Activated CD4-positive, alpha-beta memory T cell treated with anti-CD3 and anti-CD28 coated beads, Interleukin-2, amount 10 ng/mL, durations not matched to agents 7 days and 5 days (primary cell): ENCODE data around the gene AGMO. TPM values are rescaled to one million over a fixed set of nuclear protein-coding genes. Genes with fewer than 3 reads are reported as not detected.

Experiments
- CTCF ChIA-PET: fragments of 350-600 bp; sonication (Branson Sonifier 250); formaldehyde crosslinking; loops from one replicate; lab custom pipeline; 2021; ENCODE audit warnings: antibody characterized with exemption, inconsistent platforms; lab: Charles Lee
- POLR2A ChIA-PET: fragments of 350-600 bp; sonication (Branson Sonifier 250); formaldehyde crosslinking; loops from one replicate; lab custom pipeline; 2021; ENCODE audit warnings: antibody characterized with exemption; lab: Charles Lee
- DNase-seq: peaks from one replicate; pipeline ENCODE4 v3.0.0-alpha.2; 2020
- H3K27ac Mint-ChIP-seq: one replicate; pipeline ENCODE4 v1.8.0; 2021; ENCODE audit warnings: mild to moderate bottlenecking, mixed read lengths
- H3K27me3 Mint-ChIP-seq: one replicate; pipeline ENCODE4 v1.8.0; 2021; ENCODE audit warnings: mixed read lengths
- H3K36me3 Mint-ChIP-seq: one replicate; pipeline ENCODE4 v1.8.0; 2021; ENCODE audit warnings: low read depth, mixed read lengths
- H3K4me1 Mint-ChIP-seq: one replicate; pipeline ENCODE4 v1.8.0; 2021; ENCODE audit warnings: mixed read lengths
- H3K4me3 Mint-ChIP-seq: one replicate; pipeline ENCODE4 v1.8.0; 2021; ENCODE audit warnings: mild to moderate bottlenecking, mixed read lengths
- H3K9me3 Mint-ChIP-seq: one replicate; pipeline ENCODE4 v1.8.0; 2021; ENCODE audit warnings: mixed read lengths
- total RNA-seq, 2 experiments: library from RNA; stranded (reverse); gene quantifications; one replicate each; pipeline ENCODE4 v1.2.3, GENCODE V29; 2021

AGMO gene
- total RNA-seq, 2 experiments from 2014 or later, result not detected

GRCh38 chr7:15378494-15379145, 183.2 kb downstream of the AGMO start:
- Mint-ChIP-seq H3K36me3 (no peaks in the 10 kb centered on the region), H3K4me1 (no peaks in the 10 kb centered on the region), H3K27me3 (no peaks in the 10 kb centered on the region), H3K4me3 (no peak overlapping the region), H3K27ac (no peak overlapping the region), H3K9me3 (peaks cover 4% of the 10 kb centered on the region)
- ChIA-PET CTCF (no interaction called here), POLR2A (no interaction called here)
- no peak for DNase-seq

- H3K4me3 Mint-ChIP-seq, result no peak overlapping the region
- H3K36me3 Mint-ChIP-seq, result no peaks in the 10 kb centered on the region
- ChIA-PET CTCF (no interaction called here), POLR2A (no interaction called here)
- no peak overlapping the region for H3K27ac Mint-ChIP-seq
- no peaks in the 10 kb centered on the region for H3K27me3 Mint-ChIP-seq
- H3K4me1 Mint-ChIP-seq, result no peaks in the 10 kb centered on the region
- H3K9me3 Mint-ChIP-seq, result peaks cover 4% of the 10 kb centered on the region
- DNase-seq, result no peak
Measured at GRCh38 chr7:15376600-15376999, 185.2 kb downstream of the AGMO start.

- no peak overlapping the region for H3K27ac Mint-ChIP-seq
- ChIA-PET CTCF (no interaction called here), POLR2A (no interaction called here)
- no peak for DNase-seq
- H3K4me1 Mint-ChIP-seq, result no peaks in the 10 kb centered on the region
- H3K9me3 Mint-ChIP-seq, result peaks cover 8% of the 10 kb centered on the region
- no peak overlapping the region for H3K4me3 Mint-ChIP-seq
- H3K27me3 Mint-ChIP-seq, result no peaks in the 10 kb centered on the region
- H3K36me3 Mint-ChIP-seq, result no peaks in the 10 kb centered on the region
Measured at GRCh38 chr7:15370441-15370840, 191.4 kb downstream of the AGMO start.

GRCh38 chr7:15368653-15369052, 193.2 kb downstream of the AGMO start:
- ChIA-PET CTCF (no interaction called here), POLR2A (no interaction called here)
- H3K4me3 Mint-ChIP-seq, result no peak overlapping the region
- H3K27ac Mint-ChIP-seq, result no peak overlapping the region
- no peak for DNase-seq
- no peaks in the 10 kb centered on the region for H3K36me3 Mint-ChIP-seq
- no peaks in the 10 kb centered on the region for H3K4me1 Mint-ChIP-seq
- no peaks in the 10 kb centered on the region for H3K27me3 Mint-ChIP-seq
- peaks cover 8% of the 10 kb centered on the region for H3K9me3 Mint-ChIP-seq

- no peaks in the 10 kb centered on the region for H3K36me3 Mint-ChIP-seq
- no peak for DNase-seq
- ChIA-PET POLR2A (no interaction called here), CTCF (no interaction called here)
- no peak overlapping the region for H3K4me3 Mint-ChIP-seq
- peaks cover 8% of the 10 kb centered on the region for H3K9me3 Mint-ChIP-seq
- no peak overlapping the region for H3K27ac Mint-ChIP-seq
- no peaks in the 10 kb centered on the region for H3K27me3 Mint-ChIP-seq
- no peaks in the 10 kb centered on the region for H3K4me1 Mint-ChIP-seq
Measured at GRCh38 chr7:15367897-15368296, 193.9 kb downstream of the AGMO start.

- CTCF ChIA-PET, result no interaction called here
- no peak overlapping the region for H3K4me3 Mint-ChIP-seq
- no peak overlapping the region for H3K27ac Mint-ChIP-seq
- peaks cover 1% of the 10 kb centered on the region for H3K9me3 Mint-ChIP-seq
- POLR2A ChIA-PET, result no interaction called here
- DNase-seq, result no peak
- H3K36me3 Mint-ChIP-seq, result no peaks in the 10 kb centered on the region
- no peaks in the 10 kb centered on the region for H3K27me3 Mint-ChIP-seq
- no peaks in the 10 kb centered on the region for H3K4me1 Mint-ChIP-seq
Measured at GRCh38 chr7:15358112-15358511, 203.7 kb downstream of the AGMO start.

- ChIA-PET POLR2A (no interaction called here), CTCF (no interaction called here)
- Mint-ChIP-seq H3K27ac (no peak overlapping the region), H3K4me3 (no peak overlapping the region), H3K4me1 (no peaks in the 10 kb centered on the region), H3K9me3 (no peaks in the 10 kb centered on the region), H3K36me3 (no peaks in the 10 kb centered on the region), H3K27me3 (no peaks in the 10 kb centered on the region)
- DNase-seq, result no peak
Measured at GRCh38 chr7:15352421-15353206, 209.2 kb downstream of the AGMO start.

- Mint-ChIP-seq H3K36me3 (no peaks in the 10 kb centered on the region), H3K4me1 (no peaks in the 10 kb centered on the region), H3K4me3 (no peak overlapping the region), H3K27me3 (no peaks in the 10 kb centered on the region), H3K9me3 (no peaks in the 10 kb centered on the region), H3K27ac (no peak overlapping the region)
- CTCF ChIA-PET, result no interaction called here
- no peak for DNase-seq
- POLR2A ChIA-PET, result no interaction called here
Measured at GRCh38 chr7:15345216-15345615, 216.6 kb downstream of the AGMO start.

GRCh38 chr7:15341817-15342216, 220.0 kb downstream of the AGMO start:
- Mint-ChIP-seq H3K9me3 (peaks cover 4% of the 10 kb centered on the region), H3K4me3 (no peak overlapping the region), H3K4me1 (no peaks in the 10 kb centered on the region), H3K36me3 (no peaks in the 10 kb centered on the region), H3K27me3 (no peaks in the 10 kb centered on the region), H3K27ac (no peak overlapping the region)
- ChIA-PET POLR2A (no interaction called here), CTCF (no interaction called here)
- DNase-seq, result no peak

GRCh38 chr7:15336146-15336545, 225.7 kb downstream of the AGMO start:
- peaks cover 4% of the 10 kb centered on the region for H3K9me3 Mint-ChIP-seq
- POLR2A ChIA-PET, result no interaction called here
- no peaks in the 10 kb centered on the region for H3K36me3 Mint-ChIP-seq
- CTCF ChIA-PET, result no interaction called here
- no peak overlapping the region for H3K4me3 Mint-ChIP-seq
- H3K4me1 Mint-ChIP-seq, result no peaks in the 10 kb centered on the region
- H3K27me3 Mint-ChIP-seq, result no peaks in the 10 kb centered on the region
- no peak for DNase-seq
- H3K27ac Mint-ChIP-seq, result no peak overlapping the region

- H3K27ac Mint-ChIP-seq, result no peak overlapping the region
- no peaks in the 10 kb centered on the region for H3K27me3 Mint-ChIP-seq
- H3K4me1 Mint-ChIP-seq, result no peaks in the 10 kb centered on the region
- DNase-seq, result no peak
- ChIA-PET CTCF (no interaction called here), POLR2A (no interaction called here)
- H3K4me3 Mint-ChIP-seq, result no peak overlapping the region
- peaks cover 4% of the 10 kb centered on the region for H3K9me3 Mint-ChIP-seq
- no peaks in the 10 kb centered on the region for H3K36me3 Mint-ChIP-seq
Measured at GRCh38 chr7:15335390-15335789, 226.4 kb downstream of the AGMO start.

GRCh38 chr7:15334536-15335263, 227.1 kb downstream of the AGMO start:
- no peak for DNase-seq
- Mint-ChIP-seq H3K27me3 (no peaks in the 10 kb centered on the region), H3K4me3 (no peak overlapping the region), H3K27ac (no peak overlapping the region), H3K36me3 (no peaks in the 10 kb centered on the region), H3K9me3 (peaks cover 4% of the 10 kb centered on the region), H3K4me1 (no peaks in the 10 kb centered on the region)
- POLR2A ChIA-PET, result no interaction called here
- CTCF ChIA-PET, result no interaction called here

- no peaks in the 10 kb centered on the region for H3K4me1 Mint-ChIP-seq
- H3K36me3 Mint-ChIP-seq, result no peaks in the 10 kb centered on the region
- no peaks in the 10 kb centered on the region for H3K9me3 Mint-ChIP-seq
- no peak overlapping the region for H3K4me3 Mint-ChIP-seq
- ChIA-PET POLR2A (no interaction called here), CTCF (no interaction called here)
- no peaks in the 10 kb centered on the region for H3K27me3 Mint-ChIP-seq
- H3K27ac Mint-ChIP-seq, result no peak overlapping the region
- DNase-seq, result no peak
Measured at GRCh38 chr7:15332956-15333355, 228.9 kb downstream of the AGMO start.
